NCI-H2107 treated with DMSO at 0.1 percent for 48 hours (cell line): ENCODE measurements around the gene LDHB.
"Not testable (repeated sequence)": the region's sequence is repeated elsewhere in the genome, so short reads cannot be mapped to it uniquely, and the experiment has no call there.

Experiments
- DNase-seq: peaks from one replicate; lab custom pipeline; 2025; ENCODE audit not compliant: unreplicated experiment; lab: John Stamatoyannopoulos, UW

Gene LDHB

DNA sequence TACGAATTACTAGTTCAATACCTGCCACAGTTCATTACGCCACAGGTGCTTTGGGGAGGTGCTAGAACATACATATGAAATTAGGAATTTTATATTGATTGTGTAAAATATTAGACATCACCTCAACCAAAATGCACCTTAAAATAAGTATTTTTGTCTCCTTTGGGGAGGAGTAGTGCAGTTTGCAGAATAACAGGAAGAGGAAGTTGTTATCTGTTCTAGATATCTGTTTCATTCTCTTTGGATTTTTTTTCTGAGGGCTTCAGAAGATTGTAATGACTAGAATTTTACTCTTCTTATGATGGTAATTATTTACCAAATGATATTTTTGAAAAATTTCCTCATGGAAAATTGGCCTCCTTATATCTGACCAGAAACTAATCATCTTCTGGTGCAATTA lies 43.1 kb downstream of the LDHB start:
- no peak for DNase-seq

GRCh38 chr12:21613931-21614330 lies 43.7 kb downstream of the LDHB start:
- no peak for DNase-seq

DNA sequence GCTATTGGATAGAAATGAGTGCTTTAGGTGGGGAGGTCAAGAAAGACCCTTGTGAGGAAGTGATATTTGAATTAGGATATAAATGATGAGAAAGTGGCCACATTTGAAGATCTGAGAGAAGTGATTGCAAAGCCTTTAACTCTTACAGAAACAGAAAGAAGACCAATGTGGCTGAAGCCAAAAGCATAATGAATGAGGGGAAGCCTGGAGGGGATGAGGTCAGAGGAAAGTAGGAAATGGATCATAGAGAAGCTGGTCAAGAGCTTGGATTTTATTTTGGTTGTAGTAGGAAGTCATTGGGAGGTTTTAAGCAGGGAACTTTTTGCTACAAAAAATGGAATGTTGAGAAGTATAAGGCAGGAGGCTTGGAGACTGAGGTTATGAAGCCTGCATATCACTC lies 49.4 kb downstream of the LDHB start:
- DNase-seq, result no peak

- DNase-seq, result no peak
Observed at GRCh38 chr12:21607701-21608100, 49.9 kb downstream of the LDHB start.

- DNase-seq, result no peak
Observed at GRCh38 chr12:21606175-21606574, 51.5 kb downstream of the LDHB start.

DNA sequence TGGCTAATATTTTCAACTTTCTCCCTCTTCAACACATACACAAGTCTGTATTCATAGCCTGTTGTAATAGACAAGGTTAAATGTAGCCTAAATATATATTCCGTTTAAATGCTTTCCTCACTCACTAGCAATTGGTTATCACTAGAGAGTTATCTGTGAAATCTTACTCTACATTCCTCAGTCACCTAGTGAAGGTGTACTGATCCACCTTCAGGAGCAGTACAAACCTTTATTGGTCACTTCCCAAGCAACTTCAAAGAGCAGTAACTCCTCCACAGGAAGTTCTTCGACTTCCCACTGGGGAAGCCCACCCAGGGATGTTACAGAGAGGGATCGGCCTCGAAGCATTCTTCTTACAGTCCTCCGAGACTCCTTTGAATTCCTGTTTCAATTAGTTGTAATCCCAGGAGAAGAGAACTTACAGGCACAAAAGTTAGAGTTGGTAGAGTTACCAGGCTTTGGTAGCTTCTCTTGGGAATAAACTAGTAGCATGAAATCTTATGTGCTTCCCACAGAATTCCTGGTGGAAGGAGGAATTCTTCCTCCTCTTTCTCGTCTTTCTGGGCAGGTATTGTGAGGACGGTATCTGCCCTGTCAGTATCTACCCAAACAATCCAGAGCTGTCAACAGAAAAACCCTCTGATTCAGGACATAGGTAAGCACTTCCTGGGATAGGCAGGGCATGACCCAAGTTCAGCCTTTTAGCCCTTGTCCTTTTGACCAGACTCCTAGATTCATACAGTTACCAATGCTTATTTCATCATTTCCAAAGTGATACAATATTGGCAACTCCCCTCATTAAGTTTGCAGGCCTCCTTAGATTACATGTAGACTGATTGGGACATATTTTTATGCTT lies 53.2 kb downstream of the LDHB start, which contains the start of gene GYS2:
Gene GYS2 (minus strand): TSS at position 603 of the 857 bp plus-strand sequence. CDS start 255 bp downstream, at position 348.
- DNase-seq, result no peak

DNA sequence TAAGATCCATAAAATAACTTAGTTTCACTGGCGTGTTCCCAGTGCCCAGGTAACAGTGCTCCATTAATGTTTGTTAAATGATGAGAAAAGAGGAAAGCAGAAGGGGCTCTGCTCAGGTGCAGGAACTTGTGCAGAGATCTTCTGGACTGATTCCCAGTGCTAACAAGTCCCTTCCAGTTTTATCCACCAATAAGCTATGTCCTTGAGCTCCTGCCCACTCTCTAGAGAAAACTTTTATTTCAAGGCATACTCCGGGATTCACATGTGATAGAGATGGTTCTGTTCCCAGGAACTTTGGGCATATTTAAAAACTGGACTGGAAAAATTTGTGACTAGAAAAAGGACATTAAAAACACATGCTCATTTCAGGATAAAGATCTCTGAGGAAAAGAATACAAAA lies 54.9 kb downstream of the LDHB start:
- DNase-seq, result no peak

- no peak for DNase-seq
Observed at GRCh38 chr12:21600196-21600595, 57.4 kb downstream of the LDHB start.

GRCh38 chr12:21599143-21599999 lies 58.3 kb downstream of the LDHB start:
- DNase-seq, result no peak

DNA sequence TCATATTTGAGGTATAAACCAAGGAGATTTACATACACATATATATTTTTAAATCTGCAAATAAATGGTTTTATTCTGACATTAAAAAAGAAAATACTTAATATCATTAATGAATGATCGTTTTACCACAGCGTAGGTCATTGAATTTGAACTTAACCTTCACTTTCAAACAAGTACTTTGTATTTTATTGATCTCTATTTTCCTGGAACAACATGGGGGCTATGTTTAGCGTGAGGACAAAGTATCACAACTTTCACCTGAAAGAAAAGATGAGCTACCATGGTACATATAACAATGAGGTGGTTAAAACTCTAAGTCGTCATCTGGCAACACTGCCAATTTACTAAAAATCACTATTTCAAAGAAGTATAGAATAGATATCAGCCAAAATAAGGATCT lies 59.0 kb downstream of the LDHB start:
- no peak for DNase-seq

GRCh38 chr12:21595356-21595755 lies 62.3 kb downstream of the LDHB start:
- DNase-seq, result not testable (repeated sequence)

- DNase-seq, result no peak
Observed at GRCh38 chr12:21585485-21585884, 72.2 kb downstream of the LDHB start.
